ENCODE results near the gene DPYSL4. TPM values are rescaled to one million over a fixed set of nuclear protein-coding genes. Genes with fewer than 3 reads are reported as not detected.

Gene DPYSL4
- total RNA-seq, 1 experiment from 2014 or later: 26.3 TPM

GRCh38 chr10:132183046-132183445 lies 3.7 kb upstream of the DPYSL4 start:
- Histone ChIP-seq H2AFZ (ENCODE audit: low read length) (no peak overlapping the region), H3K4me1 (ENCODE audit: insufficient read depth, low read length) (no peaks in the 10 kb centered on the region), H2BK12ac (ENCODE audit: insufficient read length, low read depth, low read length) (no peak overlapping the region), H2BK15ac (ENCODE audit: low read depth, low read length) (no peak overlapping the region), H3K9ac (ENCODE audit: extremely low read depth, insufficient read length, low read length) (no peak overlapping the region), H3K4ac (ENCODE audit: low read depth, low read length) (no peak overlapping the region), H4K8ac (replicated peaks; ENCODE audit: insufficient read length, low read depth, low read length) (no peak overlapping the region), H3K18ac (ENCODE audit: insufficient read length, low read depth, low read length) (no peak overlapping the region), H3K27me3 (ENCODE audit: insufficient read depth, low read length) (peaks cover 16% of the 10 kb centered on the region; the same call in 1 of the 2 replicates), H3K79me1 (ENCODE audit: insufficient read depth, low read depth, low read length, poor library complexity, severe bottlenecking) (no peaks in the 10 kb centered on the region), H3T11ph (ENCODE audit: low read length) (no peak overlapping the region), H3K79me2 (ENCODE audit: insufficient read depth, low read length) (no peaks in the 10 kb centered on the region), H4K91ac (ENCODE audit: insufficient read length, low read depth, low read length) (no peak overlapping the region), H4K5ac (ENCODE audit: insufficient read length, low read depth, low read length) (no peak overlapping the region), H3K27ac (ENCODE audit: insufficient read length, low read depth, low read length) (no peak overlapping the region), H2BK120ac (ENCODE audit: low read depth, low read length, poor library complexity, severe bottlenecking) (no peak overlapping the region), H4K20me1 (ENCODE audit: control insufficient read depth, insufficient read depth, insufficient read length) (no peaks in the 10 kb centered on the region), H3K9me3 (ENCODE audit: control insufficient read depth, low read depth, low read length) (no peaks in the 10 kb centered on the region), H2BK20ac (ENCODE audit: low read depth, low read length, poor library complexity, severe bottlenecking) (no peak overlapping the region), H2BK5ac (ENCODE audit: insufficient read length, low read length) (no peak overlapping the region), H3K23me2 (ENCODE audit: insufficient read length, low read depth, low read length, poor library complexity, severe bottlenecking) (peaks cover 16% of the 10 kb centered on the region), H3K14ac (ENCODE audit: insufficient read depth, low read length) (no peak overlapping the region), H3K23ac (ENCODE audit: insufficient read length, low read depth, low read length) (no peak overlapping the region), H2AK5ac (ENCODE audit: insufficient read length, low read length) (no peak overlapping the region), H3K56ac (ENCODE audit: insufficient read length, low read depth, low read length) (no peak overlapping the region), H3K4me2 (ENCODE audit: insufficient read depth, insufficient read length, low read length) (no peak overlapping the region)
- H3K36me3 Mint-ChIP-seq (ENCODE audit: insufficient read depth in 1 of 3, low read depth in 3 of 3): no peaks in the 10 kb centered on the region; a peak in 1 of 7 replicates
- no peak for TF ChIP-seq CTCF (conservative IDR thresholded peaks at IDR 0.05)
- no peak overlapping the region for H3K27ac Mint-ChIP-seq
- no CpG with 5 or more reads among the region's 8 CpGs for WGBS (ENCODE audit: extremely low coverage, insufficient read length, low lambda C conversion rate)
- H3K27me3 Mint-ChIP-seq (ENCODE audit: low read depth): peaks cover 72% of the 10 kb centered on the region
- no peak for DNase-seq
- H3K9me3 Mint-ChIP-seq: peaks cover 0 to 4% of the 10 kb centered on the region in 2 experiments; a peak in 1 of 5 replicates
- peaks cover 2 to 6% of the 10 kb centered on the region in 2 experiments for H3K4me1 Mint-ChIP-seq
- no peak overlapping the region for H3K4me3 Mint-ChIP-seq

Data from H9 (cell line).